NCI-H226 (cell line): ENCODE measurements around the gene MSS51.

Experiments
- DNase-seq: peaks from one replicate; pipeline ENCODE4 v3.0.0-alpha.2; 2015

Gene MSS51

GRCh38 chr10:73433538-73433867 is at the start of gene MSS51:
MSS51 (minus strand) TSS chr10:73433561; CDS start chr10:73428284, 5,277 bp downstream.
- DNase-seq = no peak

DNA sequence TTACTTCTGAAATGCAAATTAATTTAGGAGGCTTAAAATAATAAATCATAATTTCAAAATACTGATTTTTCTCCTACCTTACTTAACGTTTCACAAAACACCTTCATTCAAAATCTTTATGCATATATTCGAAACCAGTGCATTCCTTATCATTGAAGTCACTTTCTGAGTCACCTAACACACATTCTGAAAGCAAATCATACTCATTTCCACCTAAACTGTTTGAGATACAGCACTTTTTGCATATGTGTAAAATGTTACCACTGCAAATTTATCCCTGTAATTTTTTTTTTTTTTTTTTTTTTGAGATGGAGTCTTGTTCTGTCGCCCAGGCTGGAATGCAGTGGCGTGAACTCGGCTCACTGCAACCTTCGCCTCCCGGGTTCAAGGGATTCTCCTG is 46.8 kb upstream of the MSS51 start:
- peak; percentile 67 for DNase-seq

GRCh38 chr10:73478636-73479035 is 45.3 kb upstream of the MSS51 start:
- no peak for DNase-seq

- no peak for DNase-seq
Observed at GRCh38 chr10:73471226-73471625, 37.9 kb upstream of the MSS51 start.

DNA sequence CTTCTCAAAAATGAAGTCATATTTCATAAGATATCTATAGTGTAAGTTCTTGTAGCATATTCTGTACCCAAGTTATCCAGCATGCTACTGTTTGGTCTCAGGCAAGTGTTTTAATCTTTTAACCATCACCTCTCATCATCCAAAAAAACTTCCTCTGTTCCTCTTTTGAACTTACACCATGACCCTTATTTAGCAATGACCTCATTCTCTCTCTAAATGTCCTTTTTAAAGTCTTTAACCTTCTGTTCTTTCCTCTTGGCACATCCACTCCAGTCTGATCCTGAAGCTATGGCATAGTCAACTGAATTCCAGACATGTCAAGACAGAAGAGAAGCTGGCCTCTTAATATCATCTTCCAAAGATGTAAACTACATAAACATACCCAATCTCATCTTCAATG is 36.2 kb upstream of the MSS51 start:
- no peak for DNase-seq

GRCh38 chr10:73467206-73467605 is 33.8 kb upstream of the MSS51 start:
- DNase-seq = no peak

DNA sequence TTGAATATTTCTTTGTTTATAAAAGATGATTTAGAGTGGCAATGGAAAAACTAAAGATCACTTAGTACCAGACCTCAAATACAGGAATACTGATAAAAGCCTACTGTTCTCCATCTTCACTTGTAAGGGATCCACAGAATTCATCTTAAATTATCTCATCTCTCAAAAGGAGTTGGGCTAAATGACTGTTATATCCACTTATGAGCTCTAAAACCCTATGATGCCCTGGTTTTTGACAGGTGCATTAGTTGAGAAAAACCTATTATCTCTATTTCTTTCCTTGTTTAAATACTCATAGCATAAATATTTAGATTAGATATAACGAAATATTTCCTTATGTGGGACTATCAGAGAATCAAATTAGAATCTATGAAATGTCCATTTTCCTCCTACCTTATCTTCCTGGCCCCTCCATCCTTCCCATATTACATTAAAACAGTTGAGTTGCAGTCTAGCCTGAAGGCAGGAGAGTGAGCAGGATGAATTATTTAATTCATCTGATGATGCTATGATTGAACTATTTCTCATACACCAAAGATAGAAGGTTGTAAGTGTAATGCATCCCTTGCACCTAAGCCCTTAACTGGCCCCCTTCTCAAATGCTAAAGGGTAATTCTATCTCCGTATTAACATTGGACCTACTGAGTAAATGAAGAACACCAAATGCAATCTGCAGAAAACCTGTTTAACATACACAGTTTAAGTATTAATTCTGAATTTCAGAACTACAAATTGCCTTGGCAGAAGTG is 32.8 kb upstream of the MSS51 start:
- no peak for DNase-seq

DNA sequence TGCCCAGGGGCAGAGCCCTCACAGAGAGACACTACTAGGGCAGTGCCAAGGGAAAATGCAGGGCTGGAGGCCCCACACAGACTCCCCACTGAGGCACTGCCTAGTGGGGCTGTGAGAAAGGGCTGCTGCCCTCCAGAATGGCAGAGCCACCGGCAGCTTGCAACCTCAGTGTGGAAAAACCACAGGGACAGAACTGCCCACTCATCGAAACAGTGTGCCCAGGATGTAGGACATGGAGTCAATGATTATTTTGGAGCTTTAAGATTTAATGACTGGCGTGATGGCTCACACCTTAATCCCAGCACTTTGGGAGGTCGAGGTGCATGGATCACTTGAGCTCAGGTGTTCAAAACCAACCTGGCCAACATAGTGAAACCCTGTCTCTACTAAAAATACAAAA is 27.5 kb upstream of the MSS51 start:
- DNase-seq = no peak

DNA sequence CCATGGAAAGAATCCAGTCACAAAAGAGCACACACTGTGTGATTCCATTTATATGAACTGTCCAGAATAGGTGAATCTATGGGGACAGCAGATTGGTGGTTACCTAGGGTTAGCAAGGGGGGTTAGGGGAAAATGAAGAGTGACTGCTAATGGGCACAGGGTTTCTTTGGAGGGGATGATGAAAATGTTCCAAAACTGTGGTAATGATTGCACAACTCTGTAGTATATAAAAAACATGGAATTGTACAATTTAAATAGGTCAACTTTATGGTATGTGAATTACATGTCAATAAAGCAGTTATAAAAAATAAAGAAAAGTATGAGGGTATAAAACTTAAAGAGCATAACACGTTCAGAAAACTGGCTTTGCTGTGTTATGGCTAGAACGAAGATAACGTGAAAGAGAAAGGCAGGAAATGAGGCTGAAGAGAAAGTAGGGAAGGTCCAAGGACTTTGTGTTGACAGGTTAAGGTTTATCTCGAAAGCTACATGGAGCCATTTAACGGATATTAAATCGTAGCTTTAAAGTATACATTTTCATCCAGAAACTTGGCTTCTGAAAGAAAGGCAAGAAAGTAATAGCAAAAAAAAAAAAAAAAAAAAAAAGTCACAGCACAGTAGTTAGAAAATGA is 26.4 kb upstream of the MSS51 start:
- DNase-seq = no peak

GRCh38 chr10:73456187-73456890 is 23.0 kb upstream of the MSS51 start:
- no peak for DNase-seq

DNA sequence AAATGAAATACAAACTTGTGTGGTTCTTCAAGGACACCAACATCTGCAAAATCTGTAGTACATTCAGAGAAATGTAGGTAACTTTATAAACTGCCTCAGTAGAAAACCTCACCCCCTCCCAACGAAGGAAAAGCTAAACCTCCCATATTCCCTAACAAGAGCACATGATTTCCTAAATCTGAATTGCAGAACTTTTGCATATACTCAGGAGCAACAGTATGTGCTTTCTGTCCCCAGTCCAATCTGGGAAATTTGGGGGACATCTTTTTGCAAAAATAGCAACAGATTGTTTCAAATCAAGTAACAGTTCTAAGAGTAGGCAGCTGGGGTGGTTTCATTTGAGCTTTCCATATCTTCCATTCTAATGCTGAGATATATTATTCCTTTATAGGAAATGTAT is 15.8 kb upstream of the MSS51 start:
- no peak for DNase-seq

GRCh38 chr10:73448384-73448783 is 15.0 kb upstream of the MSS51 start:
- no peak for DNase-seq

- DNase-seq = no peak
Observed at GRCh38 chr10:73446926-73447325, 13.6 kb upstream of the MSS51 start.

GRCh38 chr10:73444457-73444856 is 11.1 kb upstream of the MSS51 start:
- no peak for DNase-seq

GRCh38 chr10:73439605-73440312 is 6.4 kb upstream of the MSS51 start:
- peak; percentile 68 for DNase-seq

DNA sequence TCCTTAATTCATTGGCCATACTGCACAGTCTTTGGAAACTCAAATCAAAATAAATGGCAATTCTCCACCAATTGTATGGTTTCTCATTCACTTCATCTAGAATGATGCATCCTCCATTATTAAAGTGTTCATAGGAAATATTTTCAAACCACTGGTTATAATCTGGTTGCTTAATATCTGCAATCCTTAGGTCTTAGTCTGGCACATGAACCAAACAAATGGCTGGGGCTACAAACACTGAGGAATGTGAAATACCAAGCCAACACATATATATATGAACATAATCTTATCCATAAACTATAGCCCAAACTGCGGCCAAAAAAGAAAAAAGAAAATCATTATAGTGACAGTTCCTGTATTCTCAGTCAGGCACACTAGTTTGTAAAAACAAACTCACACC is 5.7 kb upstream of the MSS51 start:
- DNase-seq = peak; percentile 12

DNA sequence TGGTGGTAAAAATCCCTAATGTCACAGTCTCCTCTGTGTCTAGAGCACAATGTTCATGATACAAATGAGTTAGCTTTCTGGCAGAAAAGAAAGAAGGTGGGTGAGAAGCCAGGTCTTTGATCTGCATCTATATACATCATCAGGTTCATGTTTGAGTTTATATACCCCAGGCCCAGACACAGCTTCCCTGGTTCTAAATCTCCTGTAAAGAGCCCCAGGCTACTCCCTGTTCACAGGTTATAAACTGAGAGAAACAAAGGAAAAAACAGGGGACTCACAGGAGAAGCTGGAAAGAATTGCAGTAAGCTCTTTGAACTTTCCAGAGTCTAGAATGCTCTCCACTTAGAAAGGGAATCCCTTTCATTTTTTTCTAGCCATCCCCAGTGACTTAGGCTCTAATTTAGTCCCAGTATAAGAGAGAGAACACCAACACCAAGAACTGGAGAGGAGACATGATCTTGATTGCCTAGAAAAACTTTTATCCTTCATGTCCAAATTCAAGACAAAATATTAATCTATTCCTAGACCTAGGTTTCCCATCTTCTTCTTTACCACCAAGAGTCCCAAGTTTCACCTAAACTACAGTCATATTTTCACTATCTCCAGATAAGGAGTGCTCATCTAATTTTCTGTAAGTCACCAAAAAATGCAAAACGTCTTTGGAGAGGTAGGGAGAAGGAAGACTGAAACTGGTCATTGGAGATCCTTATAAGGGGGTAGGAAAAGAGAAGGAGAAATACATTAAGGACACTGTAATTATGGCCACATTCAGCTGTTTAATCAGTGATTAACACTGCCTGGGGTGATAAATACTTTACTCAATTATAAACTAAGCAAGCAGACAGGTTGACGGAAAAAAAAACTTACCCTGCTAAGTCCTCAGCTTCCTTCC is 469 bp downstream of the MSS51 start:
- DNase-seq = no peak

DNA sequence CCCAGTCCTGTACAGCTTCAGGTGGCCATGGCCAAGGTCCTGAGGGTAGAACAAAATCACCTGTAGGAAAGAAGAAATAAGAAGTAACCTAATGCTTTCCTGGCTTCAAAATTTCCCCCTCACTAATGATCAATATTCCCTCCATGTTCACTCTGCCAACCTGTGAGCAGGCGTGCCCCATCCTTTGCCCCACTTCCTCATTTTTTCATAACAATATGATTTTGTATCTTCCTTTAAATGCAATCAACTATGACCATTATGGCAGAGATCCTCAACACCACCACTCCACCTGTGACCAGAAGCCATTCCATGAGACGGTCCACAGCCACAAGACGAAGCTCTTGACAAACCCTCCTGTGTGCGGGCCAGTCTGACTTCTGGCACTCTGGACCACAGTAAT is 7.0 kb downstream of the MSS51 start:
- no peak for DNase-seq

GRCh38 chr10:73424478-73424877 is 8.9 kb downstream of the MSS51 start:
- DNase-seq = no peak

DNA sequence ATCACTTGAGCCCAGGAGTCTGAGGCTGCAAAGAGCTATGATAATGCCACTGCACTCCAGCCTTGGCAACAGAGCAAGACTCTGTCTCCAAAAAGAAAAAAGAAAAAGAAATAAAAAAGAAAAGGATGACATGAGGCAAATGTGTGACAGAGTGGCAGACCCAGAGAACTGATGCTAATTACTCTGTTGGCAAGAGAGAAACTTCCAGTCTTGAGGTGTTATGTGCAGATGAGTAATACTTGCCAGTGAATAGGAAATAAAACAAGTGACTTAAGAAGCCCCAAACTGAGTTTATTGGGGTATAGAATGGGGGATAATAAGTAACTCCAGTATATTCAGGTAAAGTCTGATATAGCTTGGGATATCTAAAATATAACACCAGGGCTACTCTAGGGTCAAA is 10.1 kb downstream of the MSS51 start:
- DNase-seq = no peak

GRCh38 chr10:73416571-73416970 is 16.8 kb downstream of the MSS51 start:
- DNase-seq = no peak

- DNase-seq = no peak
Observed at GRCh38 chr10:73414230-73414945, 19.0 kb downstream of the MSS51 start.
